CD4-positive, alpha-beta T cell treated with Interleukin-15 for 4 hours (primary cell): ENCODE data around the gene NID2.

Experiments
- DNase-seq: peaks from one replicate; pipeline ENCODE4 v3.0.0-alpha.2; 2020; ENCODE audit warnings: low spot score

NID2 gene

DNA sequence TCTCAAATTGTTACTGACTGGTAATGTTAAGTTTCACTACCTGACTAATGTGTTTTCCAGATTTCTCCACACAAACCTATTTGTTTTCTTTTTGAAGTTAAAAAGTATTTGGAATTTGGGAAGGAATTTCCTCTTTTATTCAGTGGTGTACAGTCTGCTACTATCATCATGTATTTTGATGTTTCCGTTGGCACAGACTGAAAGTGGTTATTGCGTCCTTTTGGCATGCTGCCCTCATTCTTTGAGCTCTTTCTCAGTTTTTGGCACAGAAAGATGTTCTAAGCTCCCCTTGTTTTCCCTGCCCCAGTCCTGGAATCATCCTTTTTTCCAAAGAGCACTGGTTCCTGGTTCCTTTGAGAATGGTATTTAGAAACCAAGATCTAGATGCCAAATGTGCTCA, 110.9 kb downstream of the NID2 start:
- no peak for DNase-seq
